T47D (cell line): Measurements from ENCODE around the gene GLTP.
"Not testable (repeated sequence)": the region's sequence is repeated elsewhere in the genome, so short reads cannot be mapped to it uniquely, and the experiment has no call there.

ENCODE experiments used
- DNase-seq, 2 experiments: peaks; one replicate each; pipeline versions ENCODE4 v3.0.0 to v3.0.0-alpha.2; 2011 to 2012; ENCODE audit warnings: low read depth in 1 of 2, low spot score in 1 of 2
- JUND ChIP-seq: IDR thresholded peaks from 2 replicates; pipeline ENCODE4 v1.6.1; 2012; ENCODE audit warnings: low read depth
- in situ Hi-C: cut with HindIII; loops from 2 replicates; pipeline ENCODE4 v1.10.0; 2016; ENCODE audit warnings: low sequenced_read_pairs, low pct_unique_long_range_greater_than_20kb

Gene GLTP

DNA sequence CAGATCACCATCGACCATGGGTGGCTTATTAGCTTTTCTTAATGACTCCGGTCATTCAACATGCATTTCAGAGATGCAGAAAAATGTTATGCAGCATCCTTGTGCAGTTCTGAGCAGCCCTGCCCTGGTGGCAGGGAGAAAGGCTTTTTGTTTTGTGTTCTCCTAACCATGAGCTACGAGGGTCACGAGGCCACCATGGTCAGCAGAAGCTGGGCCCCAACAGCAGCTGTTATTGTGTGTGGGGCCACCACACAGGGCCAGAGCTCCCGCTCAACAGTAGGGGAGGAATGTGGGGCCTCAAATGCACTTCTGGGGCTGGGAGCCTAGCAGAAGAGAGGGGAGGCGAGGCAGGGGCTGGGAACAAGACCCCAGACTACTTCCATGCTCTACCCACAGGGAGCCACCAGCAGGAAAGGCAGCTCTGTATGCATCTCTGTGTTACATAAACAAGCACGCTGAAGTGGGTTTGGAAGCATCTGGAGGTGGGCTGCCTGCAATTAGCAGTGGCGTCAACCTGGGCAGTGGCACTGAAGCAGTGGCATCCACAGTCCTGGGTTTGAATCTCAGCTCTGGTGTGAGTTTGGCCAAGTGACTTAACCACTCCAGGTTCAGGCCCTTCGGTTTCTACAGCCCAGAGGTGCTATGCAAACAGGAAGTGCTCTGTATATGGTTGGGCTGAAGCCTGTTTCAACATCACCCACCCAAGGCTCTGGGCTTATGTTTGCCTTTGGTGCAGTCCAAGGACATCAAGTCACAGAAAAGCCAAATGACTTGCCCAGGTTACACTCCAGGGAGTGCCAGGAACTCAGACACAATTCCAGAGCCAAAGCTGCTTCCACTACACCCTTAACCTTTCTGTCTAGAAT, 16.3 kb downstream of the GLTP start:
- DNase-seq: peak in 1 of 2 experiments; percentile 87
- in situ Hi-C loops: no loop called here
- TF ChIP-seq JUND: no peak

GRCh38 chr12:109862491-109862890, 17.9 kb downstream of the GLTP start:
- DNase-seq, in situ Hi-C loops: not testable (repeated sequence)

- no peak for TF ChIP-seq JUND
- in situ Hi-C loops: no loop called here
- DNase-seq: no peak
These were observed 18.5 kb downstream of the GLTP start for GRCh38 chr12:109861689-109862314.

- no peak for TF ChIP-seq JUND
- in situ Hi-C loops: no loop called here
- DNase-seq: no peak
These were observed 19.4 kb downstream of the GLTP start for GRCh38 chr12:109860977-109861376.

GRCh38 chr12:109858764-109859163, 21.6 kb downstream of the GLTP start:
- in situ Hi-C loops: no loop called here
- TF ChIP-seq JUND: no peak

DNA sequence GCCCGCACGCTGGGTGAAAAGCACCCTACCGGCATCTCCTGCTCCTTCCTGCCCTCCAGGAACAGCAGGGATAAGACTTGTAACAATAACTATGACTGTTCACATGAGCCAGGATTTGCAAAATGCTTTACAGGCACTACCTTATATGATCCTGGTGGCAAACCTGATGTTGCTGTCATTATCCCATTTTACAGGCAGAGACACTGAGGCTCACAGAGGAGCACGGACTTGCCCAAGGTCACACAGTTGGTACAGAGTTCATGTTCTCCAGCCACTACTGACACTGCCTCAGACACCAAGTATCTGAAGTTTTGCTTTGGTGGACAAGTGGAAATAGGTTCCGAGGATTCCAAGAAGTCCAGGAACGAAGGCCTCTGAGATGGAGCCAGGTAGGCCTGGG, 22.6 kb downstream of the GLTP start:
- no peak for TF ChIP-seq JUND
- DNase-seq: no peak
- in situ Hi-C loops: no loop called here

More at GRCh38 chr12:109858764-109859163, 21.6 kb downstream of the GLTP start:
- DNase-seq: no peak

- in situ Hi-C loops: no loop called here
- no peak for DNase-seq
These were observed 25.0 kb downstream of the GLTP start for GRCh38 chr12:109855377-109855776.

GRCh38 chr12:109850518-109850917, 29.8 kb downstream of the GLTP start:
- DNase-seq, in situ Hi-C loops: not testable (repeated sequence)

More at GRCh38 chr12:109855377-109855776, 25.0 kb downstream of the GLTP start:
- TF ChIP-seq JUND: no peak

DNA sequence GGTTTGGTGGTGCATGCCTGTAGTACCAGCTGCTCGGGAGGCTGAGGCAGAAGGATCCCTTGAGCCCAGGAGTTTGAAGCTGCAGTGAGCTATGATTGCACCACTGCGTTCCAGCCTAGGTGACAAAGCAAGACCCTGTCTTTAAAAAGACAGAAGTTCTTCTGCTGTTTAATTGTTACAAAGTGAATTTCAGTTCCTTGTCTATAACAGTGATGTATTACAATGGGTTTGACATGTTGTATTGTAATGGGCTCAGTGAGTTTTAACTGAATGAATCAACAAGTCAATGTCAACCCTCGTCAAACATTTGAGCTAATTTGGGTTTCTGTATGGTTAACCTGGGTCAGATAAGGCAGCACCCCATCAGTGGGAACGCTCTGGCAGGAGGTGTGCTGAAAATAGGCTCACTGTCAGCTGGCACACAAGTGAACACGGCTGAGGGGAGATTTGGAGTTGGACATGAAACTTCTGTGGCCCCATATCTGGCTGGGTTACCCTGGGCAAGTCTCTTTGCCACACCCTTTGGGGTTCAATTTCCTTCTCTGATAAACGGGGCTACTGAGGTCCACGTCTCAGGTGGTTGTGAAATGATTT, 33.1 kb downstream of the GLTP start:
- no peak for DNase-seq
- in situ Hi-C loops: no loop called here
- no peak for TF ChIP-seq JUND

DNA sequence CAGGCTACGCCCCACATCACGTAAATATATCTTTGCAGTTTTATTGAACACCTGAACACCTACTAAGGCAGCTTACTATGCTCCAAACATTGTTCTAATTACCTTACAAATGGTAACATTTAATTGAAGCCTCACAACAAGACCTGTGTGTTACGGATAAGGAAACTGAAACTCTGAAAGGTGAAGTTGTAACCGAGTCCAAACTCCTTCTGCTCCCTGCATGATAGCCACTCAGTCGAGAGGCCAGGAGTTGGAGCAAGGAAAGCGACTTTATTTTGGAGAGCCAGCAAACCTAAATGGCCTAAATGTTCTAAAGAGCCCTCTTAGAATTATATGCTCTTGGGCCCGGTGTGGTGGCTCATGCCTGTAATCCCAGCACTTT, 34.5 kb downstream of the GLTP start:
- in situ Hi-C loops: no loop called here
- no peak for DNase-seq

DNA sequence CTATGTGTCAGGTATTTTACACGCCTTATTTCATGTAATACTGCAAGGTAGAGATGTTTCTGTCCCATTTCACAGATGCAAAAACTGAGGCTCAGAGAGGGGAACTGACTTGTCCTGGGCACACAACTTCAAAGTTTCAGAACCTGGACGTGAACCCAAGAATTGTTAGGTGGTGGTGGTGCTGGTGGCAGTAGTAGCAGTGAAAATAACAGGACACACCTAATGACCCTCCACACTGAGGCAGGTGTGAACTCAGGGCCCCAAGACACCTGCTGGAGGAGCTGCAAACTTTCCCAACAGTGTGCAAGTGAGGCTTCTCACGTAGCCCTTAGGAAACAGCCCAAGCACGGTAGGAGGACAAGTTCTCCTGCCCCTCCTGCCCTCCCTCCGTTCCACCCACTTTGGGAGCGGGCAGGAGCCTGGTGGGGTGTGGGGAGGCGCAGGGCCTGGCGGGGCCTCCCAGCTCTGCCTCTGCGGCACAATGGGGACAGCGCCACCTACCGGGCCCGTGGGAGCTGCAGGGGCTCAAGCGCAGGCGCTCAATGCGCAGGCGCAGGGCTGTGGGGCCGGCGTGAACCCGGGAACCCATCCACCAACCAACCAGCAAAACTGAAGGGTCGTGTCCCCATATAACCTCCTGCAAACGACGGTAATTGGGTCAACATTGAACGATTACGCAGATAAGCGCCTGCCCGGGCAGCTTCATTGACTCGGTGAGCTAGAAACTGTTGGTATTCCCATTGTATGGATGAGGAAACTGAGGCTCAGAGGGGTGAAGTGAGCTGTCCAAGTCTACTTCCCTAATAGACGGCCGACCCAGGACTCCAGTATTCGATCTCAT, 35.1 kb downstream of the GLTP start:
- peak; percentile 94 to 96 for DNase-seq
- TF ChIP-seq JUND: no peak
- in situ Hi-C loops: no loop called here

More for the DNA sequence above, 34.5 kb downstream of the GLTP start:
- no peak for TF ChIP-seq JUND

- in situ Hi-C loops: no loop called here
These were observed 36.2 kb downstream of the GLTP start for GRCh38 chr12:109844091-109844490.

More at GRCh38 chr12:109844091-109844490, 36.2 kb downstream of the GLTP start:
- no peak for DNase-seq
- TF ChIP-seq JUND: no peak
